ENCODE data around the gene TINAG. TPM values are rescaled to one million over a fixed set of nuclear protein-coding genes. Genes with fewer than 3 reads are reported as not detected.

Gene TINAG
- total RNA-seq, 2 experiments from 2014 or later: not detected

GRCh38 chr6:54335871-54336270, 27.6 kb downstream of the TINAG start:
- BruUV-seq (replicated peaks): no TSS peak
- H3K4me2 ChIP-seq (ENCODE audit: low read length): no peak overlapping the region
- H3K27ac ChIP-seq (ENCODE audit: low read depth, low read length, poor library complexity, severe bottlenecking): no peak overlapping the region
- no peaks in the 10 kb centered on the region for H3K4me1 ChIP-seq (ENCODE audit: insufficient read depth, low read length, poor library complexity, severe bottlenecking)
- H3K4me3 ChIP-seq (ENCODE audit: low read depth, low read length, poor library complexity, severe bottlenecking): no peak overlapping the region
- TF ChIP-seq CTCF (conservative IDR thresholded peaks at IDR 0.05; ENCODE audit: low read length) (no peak), EZH2phosphoT487 (IDR thresholded peaks at IDR 0.05; ENCODE audit: borderline replicate concordance, low read depth, low read length) (no peak)
- POLR2A ChIA-PET: interaction anchor here (1.1 kb wide), 1 partner anchor 14 kb away, joined by 3 read pairs; no protein-coding TSS in a partner anchor
- H3K79me2 ChIP-seq (ENCODE audit: insufficient read depth, low read depth, low read length): no peaks in the 10 kb centered on the region
- H3K36me3 ChIP-seq (ENCODE audit: insufficient read depth, low read length): no peaks in the 10 kb centered on the region
- no peaks in the 10 kb centered on the region for H3K9me3 ChIP-seq (ENCODE audit: low read length)
- DNase-seq (ENCODE audit: low spot score): no peak
- no peaks in the 10 kb centered on the region for H3K9me2 ChIP-seq (ENCODE audit: insufficient read depth, low read length)
- no peaks in the 10 kb centered on the region for H4K20me1 ChIP-seq (ENCODE audit: insufficient read depth, low read length)
- intact Hi-C loops (cut with micrococcal nuclease; ENCODE audit: unreplicated experiment): no loop called here
- CTCF ChIA-PET (ENCODE audit: unreplicated experiment): no interaction called here
- no peak overlapping the region for H2AFZ ChIP-seq (ENCODE audit: low read length)

GRCh38 chr6:54353975-54354374, 45.7 kb downstream of the TINAG start:
- Histone ChIP-seq H2AFZ (ENCODE audit: low read length) (no peak overlapping the region), H3K27ac (ENCODE audit: low read depth, low read length, poor library complexity, severe bottlenecking) (no peak overlapping the region), H3K36me3 (ENCODE audit: insufficient read depth, low read length) (no peaks in the 10 kb centered on the region), H3K9me2 (ENCODE audit: insufficient read depth, low read length) (no peaks in the 10 kb centered on the region), H3K4me3 (ENCODE audit: low read depth, low read length, poor library complexity, severe bottlenecking) (no peak overlapping the region), H3K4me2 (ENCODE audit: low read length) (no peak overlapping the region), H3K79me2 (ENCODE audit: insufficient read depth, low read depth, low read length) (no peaks in the 10 kb centered on the region), H3K4me1 (ENCODE audit: insufficient read depth, low read length, poor library complexity, severe bottlenecking) (no peaks in the 10 kb centered on the region), H4K20me1 (ENCODE audit: insufficient read depth, low read length) (no peaks in the 10 kb centered on the region), H3K9me3 (ENCODE audit: low read length) (no peaks in the 10 kb centered on the region)
- POLR2A ChIA-PET: no interaction called here
- CTCF ChIA-PET (ENCODE audit: unreplicated experiment): no interaction called here
- no peak for DNase-seq (ENCODE audit: low spot score)
- intact Hi-C loops (cut with micrococcal nuclease; ENCODE audit: unreplicated experiment): no loop called here
- BruUV-seq (replicated peaks): no TSS peak
- no peak for TF ChIP-seq EZH2phosphoT487 (IDR thresholded peaks at IDR 0.05; ENCODE audit: borderline replicate concordance, low read depth, low read length)
- TF ChIP-seq CTCF (conservative IDR thresholded peaks at IDR 0.05; ENCODE audit: low read length): no peak

- H3K4me1 ChIP-seq (ENCODE audit: insufficient read depth, low read length, poor library complexity, severe bottlenecking): no peaks in the 10 kb centered on the region
- no peaks in the 10 kb centered on the region for H3K9me2 ChIP-seq (ENCODE audit: insufficient read depth, low read length)
- no peaks in the 10 kb centered on the region for H3K9me3 ChIP-seq (ENCODE audit: low read length)
- no peak overlapping the region for H3K4me3 ChIP-seq (ENCODE audit: low read depth, low read length, poor library complexity, severe bottlenecking)
- ChIA-PET CTCF (ENCODE audit: unreplicated experiment) (no interaction called here), POLR2A (no interaction called here)
- H4K20me1 ChIP-seq (ENCODE audit: insufficient read depth, low read length): no peaks in the 10 kb centered on the region
- H3K27ac ChIP-seq (ENCODE audit: low read depth, low read length, poor library complexity, severe bottlenecking): no peak overlapping the region
- H3K79me2 ChIP-seq (ENCODE audit: insufficient read depth, low read depth, low read length): no peaks in the 10 kb centered on the region
- no TSS peak for BruUV-seq (replicated peaks)
- H3K36me3 ChIP-seq (ENCODE audit: insufficient read depth, low read length): no peaks in the 10 kb centered on the region
- no peak overlapping the region for H3K4me2 ChIP-seq (ENCODE audit: low read length)
- no peak overlapping the region for H2AFZ ChIP-seq (ENCODE audit: low read length)
- no peak for TF ChIP-seq EZH2phosphoT487 (IDR thresholded peaks at IDR 0.05; ENCODE audit: borderline replicate concordance, low read depth, low read length)
- TF ChIP-seq CTCF (conservative IDR thresholded peaks at IDR 0.05; ENCODE audit: low read length): no peak
- intact Hi-C loops (cut with micrococcal nuclease; ENCODE audit: unreplicated experiment): no loop called here
- no peak for DNase-seq (ENCODE audit: low spot score)
Measured at GRCh38 chr6:54354608-54355007, 46.4 kb downstream of the TINAG start.

Data from OCI-LY7 (cell line).